Mucosa of gallbladder (tissue), 1 donor: ENCODE data around the gene TMEM170A. TPM values are rescaled to one million over a fixed set of nuclear protein-coding genes. Genes with fewer than 3 reads are reported as not detected.

Experiments used
- DNase-seq: peaks from one replicate; pipeline ENCODE4 v3.0.0-alpha.2; 2020; ENCODE audit warnings: low spot score
- total RNA-seq: library from RNA; stranded (reverse); gene quantifications from one replicate; pipeline ENCODE4 v1.2.1, GENCODE V29; 2021
- donor health status: DM: no; HTN: no; CAD: no.

Gene TMEM170A
- total RNA-seq, 1 donor from 2014 or later: 32.1 TPM

GRCh38 chr16:75402159-75402820, 62.2 kb downstream of the TMEM170A start:
- DNase-seq: no peak

- no peak for DNase-seq
These were observed 62.8 kb downstream of the TMEM170A start for GRCh38 chr16:75401691-75402090.

GRCh38 chr16:75398333-75398732, 66.2 kb downstream of the TMEM170A start:
- DNase-seq: no peak

- DNase-seq: no peak
These were observed 69.5 kb downstream of the TMEM170A start for GRCh38 chr16:75394941-75395340.

Other genes starting within 250 kb of the TMEM170A start
- gene CTRB1, start 245.7 kb downstream of the TMEM170A start, total RNA-seq: 15.0 TPM
- 223 TPM for gene BCAR1, start 213.1 kb downstream of the TMEM170A start, total RNA-seq
- gene CFDP1, start 31.2 kb downstream of the TMEM170A start, total RNA-seq: 45.2 TPM
- 0.20 TPM for gene CHST6, start 30.8 kb upstream of the TMEM170A start, total RNA-seq
- 0.63 TPM for gene CHST5, start 71.4 kb upstream of the TMEM170A start, total RNA-seq
- gene TMEM231, start 91.6 kb upstream of the TMEM170A start, total RNA-seq: 13.9 TPM
- gene GABARAPL2, start 101.7 kb upstream of the TMEM170A start, total RNA-seq: 121 TPM
- gene ADAT1, start 158.6 kb upstream of the TMEM170A start, total RNA-seq: 57.2 TPM
- 80.6 TPM for gene KARS1, start 183.0 kb upstream of the TMEM170A start, total RNA-seq
- 62.2 TPM for gene TERF2IP, start 183.1 kb upstream of the TMEM170A start, total RNA-seq
- gene CPHXL2, start 212.3 kb upstream of the TMEM170A start, total RNA-seq: not detected
- gene DUXB, start 236.8 kb upstream of the TMEM170A start, total RNA-seq: not detected